ENCODE measurements around the gene GNB2. TPM values are rescaled to one million over a fixed set of nuclear protein-coding genes. Genes with fewer than 3 reads are reported as not detected.

Gene GNB2
- total RNA-seq, 1 experiment from 2014 or later = 299 TPM

DNA sequence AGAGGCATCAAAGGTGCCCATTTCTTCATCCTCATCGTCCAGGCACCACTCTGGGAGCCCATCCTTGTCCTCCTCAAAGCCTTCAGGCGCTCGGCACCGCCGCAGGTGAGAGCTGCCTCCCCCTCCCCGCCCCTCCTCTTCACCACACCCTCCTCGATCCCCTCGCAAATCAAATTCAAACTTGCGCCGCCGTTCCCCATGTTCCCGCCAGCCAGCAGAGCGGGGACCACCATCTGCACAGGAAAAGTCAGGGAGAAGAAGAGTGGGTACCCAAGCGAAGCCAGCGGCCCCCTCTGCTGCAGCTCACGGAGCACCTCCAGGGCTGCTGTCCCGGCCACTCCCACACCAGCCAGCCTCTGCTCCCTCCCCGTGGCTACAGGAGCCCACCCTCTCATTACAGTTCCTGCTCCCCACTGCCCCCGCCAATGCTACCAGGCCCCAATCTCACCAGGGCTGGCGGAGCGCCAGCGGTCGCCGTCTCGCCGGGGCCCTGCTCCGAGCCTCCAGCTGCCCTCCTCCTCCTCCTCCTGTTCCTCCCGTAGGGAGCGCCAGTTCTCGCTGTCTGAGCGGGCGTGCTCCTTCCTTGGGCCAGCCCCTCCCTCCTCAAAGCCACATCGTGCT lies 12.8 kb downstream of the GNB2 start:
- no TSS peak for BruUV-seq (replicated peaks)
- peaks cover 36% of the 10 kb centered on the region for H4K20me1 ChIP-seq (ENCODE audit: insufficient read depth)
- CTCF ChIA-PET = no interaction called here

DNA sequence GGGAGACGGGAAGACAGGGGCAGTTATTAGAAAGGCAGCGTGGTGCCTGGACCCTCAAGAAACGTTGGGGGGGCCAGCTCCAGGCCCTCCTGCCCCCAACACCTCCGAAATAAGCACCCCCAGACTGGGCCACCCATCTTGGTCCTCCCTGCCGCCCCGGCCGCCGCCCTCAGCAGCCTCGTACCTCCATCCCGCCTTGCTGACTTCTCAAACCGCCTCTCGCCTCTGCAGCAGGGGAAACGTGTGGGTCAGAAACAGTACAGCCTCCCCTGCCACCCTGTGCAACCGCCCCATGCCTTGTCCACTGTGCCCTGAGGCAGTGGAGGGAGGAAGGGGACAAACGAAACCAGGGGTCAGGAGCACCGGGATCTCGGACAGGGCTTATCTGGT lies 13.3 kb downstream of the GNB2 start:
- no TSS peak for BruUV-seq (replicated peaks)
- POLR2A ChIA-PET (ENCODE audit: unreplicated experiment) = no interaction called here

More for the DNA sequence above, 12.8 kb downstream of the GNB2 start:
- no peaks in the 10 kb centered on the region for H3K36me3 ChIP-seq (ENCODE audit: low read depth)
- POLR2A ChIA-PET (ENCODE audit: unreplicated experiment) = interaction anchor here (0.5 kb wide), 1 partner anchor 15 kb away, joined by 3 read pairs; no protein-coding TSS in a partner anchor
- H3K9me2 ChIP-seq (ENCODE audit: insufficient read depth) = no peaks in the 10 kb centered on the region
- peaks cover 30% of the 10 kb centered on the region for H3K79me2 ChIP-seq (ENCODE audit: low read depth)
- no peaks in the 10 kb centered on the region for H3K4me1 ChIP-seq (replicated peaks; ENCODE audit: insufficient read depth)
- no peak overlapping the region for H2AFZ ChIP-seq
- H3K27me3 ChIP-seq (ENCODE audit: insufficient read depth, low read depth) = no peaks in the 10 kb centered on the region
- no peak for TF ChIP-seq CTCF (conservative IDR thresholded peaks at IDR 0.05)
- TF ChIP-seq EZH2 (IDR thresholded peaks at IDR 0.05; ENCODE audit: low read depth) = no peak
- no peak overlapping the region for H3K4me3 ChIP-seq
- H3F3A ChIP-seq (ENCODE audit: insufficient read depth, low read depth) = peaks cover 3% of the 10 kb centered on the region; the same call in 1 of the 2 replicates
- no peaks in the 10 kb centered on the region for H3K9me3 ChIP-seq (ENCODE audit: insufficient read depth, low read depth)
- intact Hi-C loops (cut with micrococcal nuclease; ENCODE audit: unreplicated experiment) = no loop called here
- no peak for DNase-seq
- no peak overlapping the region for H3K27ac ChIP-seq
- H3K4me2 ChIP-seq = no peak overlapping the region

DNA sequence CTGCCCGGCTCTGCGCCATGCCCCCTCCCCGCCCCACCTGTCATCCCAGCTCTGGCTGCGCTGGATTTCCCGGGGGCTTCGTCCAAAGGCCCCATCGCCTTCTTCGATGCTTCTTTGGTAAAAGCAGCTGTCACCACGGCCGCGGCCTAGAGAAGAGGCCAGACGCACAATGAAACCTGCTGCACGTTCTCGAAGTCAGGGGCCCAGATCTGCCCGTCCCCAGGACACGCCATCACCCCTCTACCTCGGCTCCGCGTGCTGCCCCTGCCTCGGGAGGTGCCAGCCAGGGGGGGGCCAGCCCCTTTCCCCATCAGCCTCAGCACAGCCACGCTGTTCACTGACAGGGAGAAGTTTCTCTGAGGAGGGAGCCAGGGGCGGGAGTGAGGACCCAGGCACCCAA lies 13.7 kb downstream of the GNB2 start:
- intact Hi-C loops (cut with micrococcal nuclease; ENCODE audit: unreplicated experiment) = no loop called here
- BruUV-seq (replicated peaks) = no TSS peak

More for the DNA sequence above, 13.3 kb downstream of the GNB2 start:
- peaks cover under 1% of the 10 kb centered on the region; the same call in 1 of the 2 replicates for H3K4me1 ChIP-seq (replicated peaks; ENCODE audit: insufficient read depth)
- intact Hi-C loops (cut with micrococcal nuclease; ENCODE audit: unreplicated experiment) = no loop called here
- peaks cover 35% of the 10 kb centered on the region for H3K79me2 ChIP-seq (ENCODE audit: low read depth)
- no peak overlapping the region for H3K4me2 ChIP-seq
- no peak overlapping the region for H2AFZ ChIP-seq
- H3K27ac ChIP-seq = no peak overlapping the region
- no peak for TF ChIP-seq CTCF (conservative IDR thresholded peaks at IDR 0.05)
- no peak for TF ChIP-seq EZH2 (IDR thresholded peaks at IDR 0.05; ENCODE audit: low read depth)
- H3K9me3 ChIP-seq (ENCODE audit: insufficient read depth, low read depth) = no peaks in the 10 kb centered on the region
- H3K9me2 ChIP-seq (ENCODE audit: insufficient read depth) = no peaks in the 10 kb centered on the region
- no peak overlapping the region for H3K4me3 ChIP-seq
- H3F3A ChIP-seq (ENCODE audit: insufficient read depth, low read depth) = peaks cover 3% of the 10 kb centered on the region; the same call in 1 of the 2 replicates
- CTCF ChIA-PET = no interaction called here
- DNase-seq = no peak
- H3K27me3 ChIP-seq (ENCODE audit: insufficient read depth, low read depth) = no peaks in the 10 kb centered on the region
- peaks cover 39% of the 10 kb centered on the region for H4K20me1 ChIP-seq (ENCODE audit: insufficient read depth)
- no peaks in the 10 kb centered on the region for H3K36me3 ChIP-seq (ENCODE audit: low read depth)

More for the DNA sequence above, 13.7 kb downstream of the GNB2 start:
- Histone ChIP-seq H3K9me2 (ENCODE audit: insufficient read depth) (no peaks in the 10 kb centered on the region), H3K4me2 (no peak overlapping the region), H3K4me3 (no peak overlapping the region), H3K36me3 (ENCODE audit: low read depth) (no peaks in the 10 kb centered on the region), H3K4me1 (replicated peaks; ENCODE audit: insufficient read depth) (peaks cover 5% of the 10 kb centered on the region), H2AFZ (no peak overlapping the region), H3K27ac (no peak overlapping the region), H4K20me1 (ENCODE audit: insufficient read depth) (peaks cover 39% of the 10 kb centered on the region), H3F3A (ENCODE audit: insufficient read depth, low read depth) (peaks cover 3% of the 10 kb centered on the region; the same call in 1 of the 2 replicates), H3K9me3 (ENCODE audit: insufficient read depth, low read depth) (no peaks in the 10 kb centered on the region), H3K79me2 (ENCODE audit: low read depth) (peaks cover 40% of the 10 kb centered on the region), H3K27me3 (ENCODE audit: insufficient read depth, low read depth) (no peaks in the 10 kb centered on the region)
- no peak for TF ChIP-seq EZH2 (IDR thresholded peaks at IDR 0.05; ENCODE audit: low read depth)
- no peak for TF ChIP-seq CTCF (conservative IDR thresholded peaks at IDR 0.05)
- CTCF ChIA-PET = no interaction called here
- no peak for DNase-seq
- POLR2A ChIA-PET (ENCODE audit: unreplicated experiment) = interaction anchor here (0.5 kb wide), 1 partner anchor 265 kb away, joined by 5 read pairs; no protein-coding TSS in a partner anchor

Data from PC-9 (cell line).